ENCODE results near the gene NUP98.

Gene NUP98
- 256 reads per million, percentile 94 among the genes with 10 or more reads in this experiment for total RNA-seq

DNA sequence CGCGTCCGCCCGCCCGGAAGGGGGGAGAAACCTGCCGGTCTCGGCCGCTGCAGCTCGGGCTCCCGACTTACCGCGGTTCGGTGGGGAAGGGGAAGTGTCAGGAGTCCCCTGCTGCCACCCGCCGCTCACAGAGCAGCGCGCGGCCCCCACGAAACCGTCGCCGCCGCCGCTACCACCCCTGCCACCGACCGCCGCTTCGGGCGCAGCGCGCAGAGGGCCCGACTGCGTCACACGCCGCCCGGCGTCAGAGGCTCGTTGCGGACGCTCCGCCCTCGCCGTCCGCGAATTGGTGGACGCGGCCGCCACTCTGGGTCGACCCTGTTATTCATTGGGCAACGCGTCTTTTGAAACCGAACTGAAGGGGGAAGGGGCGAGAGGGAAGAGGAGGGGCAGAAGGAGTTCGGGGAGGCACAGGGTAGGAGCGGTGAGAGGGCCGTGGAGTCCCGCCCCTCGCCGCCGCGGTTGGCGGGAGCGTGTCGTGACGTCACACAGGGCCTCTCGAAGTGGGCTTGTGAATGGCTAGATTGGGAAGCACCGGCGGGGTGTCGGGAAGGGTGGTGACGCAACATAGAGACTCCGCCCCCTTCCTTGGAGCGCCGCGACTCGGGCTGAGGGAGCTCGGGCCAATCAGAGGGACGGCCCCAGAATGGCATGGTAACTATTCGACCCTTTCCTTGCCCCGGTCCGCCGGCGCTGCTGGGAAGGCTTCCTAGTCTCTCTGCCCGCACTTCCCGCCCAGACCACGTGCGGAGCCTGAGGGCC, at the start of gene NUP98:
Gene NUP98 (minus strand): TSS at position 226 of the 762 bp plus-strand sequence. CDS start 15,437 bp downstream, outside the sequence.
- DNase-seq: peak; percentile 99

- DNase-seq: no peak
Observed at GRCh38 chr11:3845670-3846069, 48.3 kb upstream of the NUP98 start.

GRCh38 chr11:3845246-3845645, 47.9 kb upstream of the NUP98 start:
- DNase-seq: no peak

GRCh38 chr11:3843326-3843725, 46.0 kb upstream of the NUP98 start:
- DNase-seq: no peak

DNA sequence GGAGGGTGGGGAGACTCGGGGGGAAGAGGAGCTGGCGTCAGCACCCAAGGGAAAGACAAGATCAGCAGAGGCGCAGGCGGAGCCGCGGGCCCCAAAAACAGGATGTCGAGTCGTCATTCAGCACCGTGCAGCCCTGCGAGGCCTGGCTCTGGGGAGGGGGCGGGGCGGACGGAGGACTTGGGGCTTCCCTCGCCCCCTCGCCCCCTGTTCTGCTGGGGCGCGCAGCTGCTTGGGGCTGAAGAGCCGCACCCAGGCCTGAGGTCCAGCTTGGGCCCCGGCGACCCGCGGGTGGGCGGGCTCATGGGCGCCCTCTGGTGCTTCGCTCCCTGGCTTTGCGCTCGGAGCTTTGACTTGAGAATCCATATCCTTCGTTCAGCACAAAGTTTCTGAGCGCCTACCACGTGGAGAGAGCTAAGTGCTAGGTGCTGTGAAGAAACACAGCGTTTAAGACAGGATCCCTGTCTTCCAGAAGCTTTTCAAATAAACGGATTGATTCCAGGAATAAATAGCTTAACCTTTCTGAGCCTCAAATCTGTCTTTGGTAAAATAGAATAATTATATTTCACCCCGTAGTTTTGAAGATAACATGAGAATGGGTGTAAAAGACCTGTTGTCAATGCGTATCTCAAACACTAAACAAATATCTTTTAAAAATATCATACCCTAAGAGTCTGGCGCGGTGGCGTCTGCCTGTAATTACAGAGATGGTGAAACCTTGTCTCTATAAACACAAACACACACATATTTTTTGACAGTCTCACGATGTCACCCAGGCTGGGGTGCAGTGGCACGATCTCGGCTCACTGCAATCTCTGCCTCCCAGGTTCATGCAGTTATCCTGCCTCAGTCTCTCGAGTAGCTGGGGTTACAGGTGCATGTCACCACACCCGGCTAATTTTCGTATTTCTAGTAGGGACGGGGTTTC, 44.3 kb upstream of the NUP98 start:
- peak; percentile 93 for DNase-seq

GRCh38 chr11:3840870-3841425, 43.6 kb upstream of the NUP98 start, which contains the start of gene RHOG:
TSS of gene RHOG (minus strand) at chr11:3840959. CDS start at chr11:3828138, 12,821 bp downstream.
- peak; percentile 50 for DNase-seq

- DNase-seq: peak; percentile 23
Observed at GRCh38 chr11:3840004-3840869, 42.9 kb upstream of the NUP98 start.

DNA sequence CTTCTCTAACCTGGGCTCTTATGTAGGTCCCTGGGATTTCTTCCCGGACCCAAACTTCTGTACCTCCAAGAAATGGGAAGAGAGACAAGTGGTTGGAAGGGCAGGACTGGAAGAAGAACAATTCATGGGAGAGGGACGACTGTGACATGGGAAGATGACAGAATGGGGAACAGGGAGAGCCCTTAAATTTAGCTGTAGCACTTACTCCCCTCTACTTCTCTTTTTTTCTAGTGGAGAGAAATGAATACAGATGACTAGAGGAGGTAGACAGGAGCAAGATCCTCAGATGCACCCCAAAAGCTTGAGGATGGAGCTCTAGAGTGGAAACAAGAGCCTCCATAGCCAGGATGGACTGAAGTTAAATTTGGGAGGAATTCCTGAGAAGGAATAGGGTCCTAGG, 41.1 kb upstream of the NUP98 start:
- DNase-seq: no peak

- no peak for DNase-seq
Observed at GRCh38 chr11:3837793-3838192, 40.4 kb upstream of the NUP98 start.

- DNase-seq: peak; percentile 44
Observed at GRCh38 chr11:3836903-3837302, 39.5 kb upstream of the NUP98 start.

GRCh38 chr11:3835751-3836150, 38.4 kb upstream of the NUP98 start:
- no peak for DNase-seq

DNA sequence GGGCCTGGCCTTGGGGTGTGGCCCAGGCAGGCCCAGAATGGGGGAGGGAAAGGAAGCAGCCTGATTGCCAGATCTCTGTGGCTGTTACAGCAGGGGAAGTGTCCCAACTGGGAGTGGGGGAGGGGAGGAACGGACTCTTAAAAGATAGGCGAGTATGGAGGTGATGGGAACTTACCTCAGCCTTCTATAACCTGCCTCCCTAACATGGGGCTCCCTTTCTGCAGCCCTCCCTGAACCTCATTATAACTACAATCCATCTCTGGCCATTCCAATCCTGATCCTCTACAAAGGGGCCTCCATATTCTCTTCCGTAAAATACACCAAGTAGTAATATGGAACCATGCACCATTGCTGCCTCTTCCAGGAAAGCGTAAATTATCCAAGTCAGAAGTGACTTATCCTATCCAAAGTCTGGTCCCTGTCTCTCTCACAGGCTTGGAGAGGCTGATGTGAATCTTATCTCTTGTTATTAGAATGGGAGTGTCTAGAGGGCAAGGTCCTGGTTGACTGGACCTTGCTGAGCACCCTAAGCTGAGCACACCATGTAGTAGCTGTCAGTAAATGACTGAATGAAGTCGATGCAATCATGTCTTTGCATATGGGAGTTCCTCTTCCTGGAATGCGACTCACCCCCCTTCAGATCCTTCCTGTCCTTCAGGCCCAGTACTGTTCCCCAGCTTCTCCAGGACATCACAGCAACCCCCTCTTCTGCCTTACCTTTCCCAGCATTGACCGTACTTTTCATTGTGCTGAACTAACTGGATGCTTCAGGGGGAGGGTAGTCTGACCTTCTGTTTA, 37.5 kb upstream of the NUP98 start:
- DNase-seq: no peak

DNA sequence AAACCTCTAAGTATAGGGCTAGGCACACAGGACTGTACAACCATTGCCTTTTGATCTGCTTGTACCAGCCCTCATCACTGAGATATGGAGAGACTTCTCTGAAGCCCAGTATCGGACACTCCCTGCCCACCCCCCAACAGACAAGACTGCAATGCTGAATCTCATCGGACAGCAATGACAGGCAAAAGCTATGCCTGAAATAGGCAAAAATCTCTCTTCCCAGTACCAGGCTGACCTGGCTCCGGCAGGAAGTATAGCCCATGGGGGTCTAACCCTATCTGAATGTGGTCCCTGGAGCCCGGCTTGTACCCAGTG, 37.0 kb upstream of the NUP98 start:
- no peak for DNase-seq

DNA sequence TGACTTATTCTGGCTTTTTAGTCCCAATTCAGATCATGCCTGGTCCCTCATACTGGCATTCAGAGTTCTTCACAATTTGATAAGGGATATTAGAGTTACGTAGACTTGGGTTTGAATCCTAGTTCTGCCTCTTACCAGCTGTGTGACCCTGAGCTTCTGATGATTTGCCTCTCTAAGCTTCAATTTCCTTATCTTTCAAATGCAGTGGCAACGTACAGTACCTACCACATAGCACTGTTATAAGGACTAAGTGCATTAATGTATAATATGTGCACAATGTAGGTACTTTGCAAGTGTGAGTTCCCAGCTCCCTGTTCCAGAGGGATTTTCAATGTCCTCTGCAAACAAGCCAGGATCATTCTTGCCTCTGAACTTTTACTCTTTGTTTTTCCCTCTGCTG, 36.1 kb upstream of the NUP98 start:
- no peak for DNase-seq

DNA sequence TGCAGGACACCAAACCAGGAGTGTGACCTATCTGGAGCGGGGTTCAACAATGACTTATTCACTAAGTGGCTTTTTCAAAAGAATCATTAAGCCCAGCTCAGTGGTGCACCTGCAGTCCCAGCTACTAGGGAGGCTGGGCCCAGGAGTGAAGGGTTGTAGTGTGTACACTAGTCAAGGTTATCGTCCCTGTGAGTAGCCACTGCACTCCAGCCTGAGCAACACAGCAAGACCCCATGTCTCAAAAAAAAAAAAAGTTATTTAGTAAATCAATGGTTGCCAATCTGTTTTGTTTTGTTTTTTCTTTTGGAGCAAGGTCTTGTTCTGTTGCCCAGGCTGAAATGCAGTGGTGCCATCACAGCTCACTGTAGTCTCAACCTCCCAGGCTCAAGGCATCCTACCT, 35.5 kb upstream of the NUP98 start:
- DNase-seq: no peak

GRCh38 chr11:3831378-3832239, 34.3 kb upstream of the NUP98 start:
- DNase-seq: no peak

DNA sequence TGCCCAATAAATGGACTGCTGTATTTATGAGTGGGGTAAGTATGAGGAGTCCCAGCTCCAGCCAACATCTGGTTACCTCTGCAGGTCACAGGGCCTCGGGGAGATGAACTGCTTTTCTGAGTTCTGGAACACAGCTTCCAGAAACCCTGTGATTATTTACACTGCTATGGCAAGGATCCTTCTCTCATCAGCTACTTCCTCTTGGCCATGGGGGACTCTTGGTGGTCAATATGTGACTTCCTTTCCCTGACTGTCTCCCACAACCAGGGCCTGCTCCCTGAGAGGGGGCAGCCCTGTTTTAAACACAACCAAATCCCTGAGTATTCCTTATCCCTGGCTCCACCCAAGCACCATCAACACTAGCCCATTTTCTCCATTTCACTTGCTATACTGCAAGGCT, 33.4 kb upstream of the NUP98 start:
- DNase-seq: no peak

GRCh38 chr11:3830088-3830487, 32.7 kb upstream of the NUP98 start:
- no peak for DNase-seq

GRCh38 chr11:3827434-3828186, 30.3 kb upstream of the NUP98 start:
- no peak for DNase-seq

GRCh38 chr11:3826721-3827120, 29.4 kb upstream of the NUP98 start:
- DNase-seq: no peak
